ENCODE data around the gene TENM4. TPM values are rescaled to one million over a fixed set of nuclear protein-coding genes. Genes with fewer than 3 reads are reported as not detected.

The TENM4 gene
- total RNA-seq, 1 donor from 2014 or later = 0.08 TPM

DNA sequence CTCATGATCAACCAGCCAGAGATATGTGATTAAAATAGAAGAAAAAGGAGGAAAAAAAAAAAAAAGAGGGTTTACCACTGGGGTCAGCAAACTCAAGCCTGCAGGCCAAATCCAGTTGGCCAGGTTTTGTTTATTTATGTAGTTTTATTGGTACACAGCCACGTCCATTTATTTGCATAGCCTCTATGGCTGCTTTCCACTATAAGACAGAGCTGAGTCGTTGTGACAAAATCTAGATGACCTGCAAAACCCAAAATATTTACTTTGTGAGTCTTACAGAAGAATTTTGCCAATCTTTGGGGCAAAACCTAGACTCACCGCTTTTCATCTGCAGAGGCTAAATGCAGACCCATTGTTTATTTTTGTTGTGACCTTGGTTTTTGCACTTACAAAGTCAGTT lies 87.1 kb downstream of the TENM4 start:
- ATAC-seq (no peak), DNase-seq (ENCODE audit: low spot score) (no peak)

DNA sequence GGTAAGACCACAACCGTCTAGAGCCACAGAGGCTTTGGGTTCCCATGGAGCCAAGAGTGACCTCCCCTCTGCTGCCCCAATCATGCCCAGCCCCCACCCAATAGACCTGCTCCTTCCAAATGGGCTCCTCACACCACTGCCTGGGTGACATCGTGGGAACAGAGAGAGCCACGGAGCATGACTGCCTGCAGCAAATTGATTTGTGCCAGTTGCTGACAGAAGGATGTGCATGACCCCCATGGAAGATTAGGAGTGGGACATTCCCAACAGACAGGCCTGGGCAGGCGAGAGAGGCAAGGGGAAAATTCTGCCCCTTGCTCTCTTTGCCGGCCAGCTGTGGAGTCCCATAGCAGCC lies 88.5 kb downstream of the TENM4 start:
- ATAC-seq = no peak
- no peak for DNase-seq (ENCODE audit: low spot score)

DNA sequence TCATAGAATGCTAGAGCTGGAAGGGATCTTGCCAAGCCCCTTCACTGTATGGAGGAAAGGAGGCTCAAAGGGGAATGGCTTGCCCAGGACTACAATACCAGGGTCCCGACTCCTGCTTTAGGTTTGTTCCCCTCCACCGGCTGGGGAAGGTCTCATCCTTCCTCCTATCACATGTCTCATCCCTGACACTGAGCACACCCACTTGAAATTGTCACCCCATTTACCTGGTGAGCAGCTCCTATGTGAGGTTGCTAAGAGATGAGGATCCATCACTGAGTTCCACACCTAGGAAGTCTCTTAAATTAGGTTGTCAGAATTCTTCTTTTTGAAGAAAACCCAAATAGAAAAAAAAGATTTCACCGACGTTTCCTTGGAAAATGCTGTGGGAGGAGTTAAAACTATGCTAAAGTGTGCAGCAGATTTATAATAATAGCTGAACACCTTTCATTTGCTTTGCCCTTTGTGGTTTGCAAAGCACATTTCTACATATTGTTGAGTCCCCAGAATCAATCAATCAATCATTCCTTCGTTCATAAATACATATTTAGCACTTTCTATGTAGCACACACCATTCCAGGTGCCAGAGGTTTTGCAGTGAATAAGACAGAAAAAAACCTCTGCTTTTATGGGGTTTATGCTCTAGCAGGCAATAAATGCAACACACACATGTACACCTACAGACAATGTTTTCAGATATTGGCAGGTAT lies 91.7 kb downstream of the TENM4 start:
- DNase-seq (ENCODE audit: low spot score) (no peak), ATAC-seq (no peak)

DNA sequence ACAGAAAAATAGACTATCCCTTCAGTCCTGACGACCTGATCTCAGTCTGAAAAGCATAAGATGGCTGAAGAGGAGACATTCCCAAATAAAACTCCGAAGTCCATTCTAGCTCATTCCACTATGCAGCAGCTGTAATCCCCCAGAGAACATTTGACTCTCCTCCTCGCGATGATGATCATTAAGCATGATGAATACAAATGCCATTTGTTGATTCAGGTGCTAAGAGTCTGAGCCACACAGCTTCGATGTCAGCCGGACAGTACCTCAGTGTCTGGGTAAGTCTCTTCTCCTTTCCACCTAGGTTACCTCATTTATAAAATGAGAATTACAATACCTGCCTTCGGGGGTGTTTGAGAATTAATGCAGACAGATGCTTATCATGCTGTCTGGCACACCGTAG lies 94.8 kb downstream of the TENM4 start:
- DNase-seq (ENCODE audit: low spot score) = no peak
- no peak for ATAC-seq

DNA sequence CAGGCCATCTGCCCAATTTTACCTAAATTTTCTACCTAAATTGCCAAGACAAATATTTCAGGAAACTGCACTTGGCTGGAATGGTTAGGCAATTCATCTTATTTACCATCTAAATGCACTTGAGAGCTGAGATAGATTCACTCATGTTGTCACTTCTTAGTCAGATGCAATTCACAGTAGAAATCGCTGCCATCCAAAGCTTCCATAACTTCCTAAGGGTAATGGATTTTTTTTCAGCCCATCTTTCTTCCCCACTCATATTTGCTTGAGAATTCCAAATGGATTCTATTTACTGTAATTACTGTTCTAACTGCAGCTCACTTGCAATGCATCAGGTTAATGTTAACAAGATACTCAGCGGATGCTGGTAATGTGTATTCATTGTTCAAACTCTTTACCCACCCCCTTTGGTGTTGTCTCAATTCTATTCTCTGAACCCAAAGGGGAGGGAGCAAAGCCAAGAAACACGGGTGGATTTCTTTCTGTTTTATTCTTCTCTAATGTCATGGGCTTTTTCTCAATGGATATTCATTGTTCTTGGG lies 96.0 kb downstream of the TENM4 start:
- ATAC-seq (no peak), DNase-seq (ENCODE audit: low spot score) (no peak)

DNA sequence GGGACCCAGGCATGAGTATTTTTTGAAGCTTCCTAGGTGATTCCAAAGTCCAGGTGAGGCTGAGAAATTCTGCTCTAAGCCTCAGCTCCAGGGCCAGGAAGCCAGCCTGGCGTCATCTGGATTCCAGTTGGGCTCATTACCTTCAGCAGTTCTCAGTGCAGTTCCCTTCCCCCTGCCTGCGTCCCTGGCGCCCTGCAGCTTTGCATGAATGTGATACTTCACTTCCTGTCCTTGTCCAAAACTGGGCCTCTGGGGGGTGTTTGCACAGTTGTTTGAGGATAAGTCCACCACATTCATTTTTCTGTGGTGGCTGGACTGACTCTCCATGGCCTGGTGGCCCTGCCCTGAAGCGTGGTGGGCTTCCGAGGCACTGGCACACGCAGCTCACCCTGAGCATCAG lies 98.1 kb downstream of the TENM4 start:
- ATAC-seq (no peak), DNase-seq (ENCODE audit: low spot score) (no peak)

DNA sequence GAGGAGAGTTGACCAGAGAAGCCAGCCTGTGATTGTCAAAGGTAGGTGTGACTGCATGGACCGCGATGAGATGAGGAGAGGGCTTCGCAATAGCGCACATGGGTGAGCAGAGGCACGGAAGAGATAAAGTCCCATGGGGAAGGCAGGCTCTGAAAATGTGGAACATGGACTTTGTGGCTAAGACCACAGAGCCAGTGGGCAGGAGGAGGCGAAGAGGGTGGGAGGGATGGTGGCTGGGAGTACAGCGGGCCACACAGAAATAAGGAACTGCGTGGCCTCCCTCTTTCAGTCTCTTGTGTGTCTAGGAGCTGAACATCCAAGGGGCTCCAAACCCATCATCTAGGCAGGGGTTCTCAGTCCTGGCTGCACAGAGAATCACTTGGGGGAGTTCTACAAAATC lies 98.6 kb downstream of the TENM4 start:
- DNase-seq (ENCODE audit: low spot score) (no peak), ATAC-seq (no peak)

DNA sequence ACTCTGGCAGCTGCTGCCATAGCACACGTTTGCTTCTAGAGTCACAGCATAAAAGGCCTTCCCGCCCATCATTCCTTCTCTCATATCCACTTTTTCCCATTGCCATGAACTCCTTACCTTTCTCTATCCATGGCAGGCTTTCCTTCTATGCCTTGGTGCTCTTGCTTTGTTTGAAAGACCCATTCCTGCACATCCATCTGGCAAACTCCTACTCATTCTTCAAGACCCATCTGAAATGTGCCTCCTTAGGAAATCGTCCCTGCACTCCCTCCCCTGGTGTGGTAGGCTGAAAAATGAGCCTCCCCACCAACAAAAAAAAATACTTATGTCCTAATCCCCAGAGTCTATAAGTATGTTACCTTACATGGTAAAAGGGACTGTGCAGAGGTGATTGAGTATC lies 100.3 kb downstream of the TENM4 start:
- ATAC-seq (no peak), DNase-seq (ENCODE audit: low spot score) (no peak)

DNA sequence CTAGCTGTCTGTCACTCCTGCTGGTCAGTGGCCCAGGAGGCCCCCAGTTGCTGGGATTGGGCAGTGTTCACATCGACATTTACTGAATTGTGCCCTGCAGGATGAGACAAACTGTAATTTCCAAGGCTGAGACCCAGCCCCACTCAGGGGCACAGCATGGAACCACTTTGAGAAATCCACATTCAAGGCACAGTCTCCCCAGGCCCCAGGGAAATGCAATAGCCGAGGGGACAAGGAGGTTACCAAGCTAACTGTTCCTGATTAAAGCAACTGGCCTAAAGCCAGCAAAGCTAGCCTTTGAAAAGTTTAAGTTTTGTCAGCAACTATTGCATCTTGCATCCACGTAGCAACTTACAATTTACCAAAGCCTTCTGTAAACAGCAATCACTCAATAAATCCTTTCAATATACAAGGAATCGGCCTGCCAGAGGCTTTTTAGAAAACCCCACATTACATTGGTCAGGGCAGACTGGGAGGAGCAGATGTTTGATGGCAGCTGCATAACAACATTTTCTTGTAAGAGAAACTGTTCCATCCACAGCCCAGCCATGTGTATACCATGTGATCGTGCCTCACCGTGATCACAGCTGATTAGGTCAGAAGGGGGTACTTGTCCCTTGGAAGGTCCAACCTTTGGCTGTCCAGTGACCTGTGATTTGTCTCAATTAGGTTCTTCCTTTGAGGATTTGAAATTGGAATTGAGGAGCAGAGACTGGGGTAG lies 103.9 kb downstream of the TENM4 start:
- no peak for DNase-seq (ENCODE audit: low spot score)
- no peak for ATAC-seq

DNA sequence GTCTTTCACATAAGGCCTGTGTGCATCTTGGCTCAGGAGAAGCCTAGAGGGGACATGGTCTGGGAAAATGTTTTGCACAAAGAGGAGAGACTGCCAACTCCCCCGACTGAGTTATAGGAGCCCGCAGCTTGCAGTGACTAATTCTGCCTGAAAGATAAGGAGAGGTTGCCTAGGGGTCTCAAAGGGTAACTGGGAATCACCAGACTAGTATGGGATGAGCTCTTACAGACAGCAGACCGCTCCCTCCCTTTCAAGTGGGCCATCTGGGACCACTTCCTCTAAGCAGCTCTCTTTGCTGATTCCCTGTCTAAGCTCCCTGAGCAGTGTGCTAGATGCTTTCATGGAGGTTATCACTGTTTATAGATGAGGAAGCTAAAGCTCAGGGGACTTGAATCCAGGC lies 105.1 kb downstream of the TENM4 start:
- no peak for ATAC-seq
- no peak for DNase-seq (ENCODE audit: low spot score)

DNA sequence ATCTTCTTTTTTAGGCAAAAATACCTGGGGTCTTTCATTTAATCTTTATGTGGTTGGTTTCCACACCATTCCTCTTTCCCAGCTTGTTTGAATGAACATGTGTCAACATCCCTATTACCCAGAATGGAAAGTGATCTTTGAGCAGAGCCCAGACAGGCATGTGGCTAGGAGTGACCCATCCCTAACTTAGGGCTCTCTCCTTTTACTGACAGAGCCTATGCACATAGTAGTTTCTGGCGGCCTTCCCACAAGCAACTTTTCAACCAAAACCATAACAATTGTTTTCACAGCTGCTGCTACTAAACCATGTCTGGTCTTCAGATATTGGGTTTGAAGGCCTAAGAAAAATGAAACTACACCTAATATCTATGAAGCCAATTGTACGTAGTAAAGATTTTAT lies 107.5 kb downstream of the TENM4 start:
- no peak for DNase-seq (ENCODE audit: low spot score)
- ATAC-seq = no peak

DNA sequence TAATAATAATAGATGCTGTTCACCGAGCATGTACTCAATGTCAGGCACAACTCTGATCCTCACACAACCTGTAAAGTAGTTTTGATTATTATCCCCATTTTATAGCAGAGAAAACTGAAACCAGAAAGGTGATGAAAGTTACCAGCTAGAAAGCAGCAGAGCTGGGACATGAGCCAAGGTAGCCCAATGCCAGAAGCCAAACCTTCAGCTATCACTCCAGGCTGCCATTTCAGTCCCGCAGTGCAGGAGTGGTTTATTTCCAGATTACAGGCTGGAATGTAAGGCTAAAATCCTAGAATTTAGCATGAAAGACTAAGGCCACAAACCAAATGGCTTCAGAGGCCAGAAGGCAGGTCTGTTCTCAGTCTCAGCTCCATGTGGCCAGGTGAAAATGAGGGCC lies 108.8 kb downstream of the TENM4 start:
- DNase-seq (ENCODE audit: low spot score) (no peak), ATAC-seq (no peak)

DNA sequence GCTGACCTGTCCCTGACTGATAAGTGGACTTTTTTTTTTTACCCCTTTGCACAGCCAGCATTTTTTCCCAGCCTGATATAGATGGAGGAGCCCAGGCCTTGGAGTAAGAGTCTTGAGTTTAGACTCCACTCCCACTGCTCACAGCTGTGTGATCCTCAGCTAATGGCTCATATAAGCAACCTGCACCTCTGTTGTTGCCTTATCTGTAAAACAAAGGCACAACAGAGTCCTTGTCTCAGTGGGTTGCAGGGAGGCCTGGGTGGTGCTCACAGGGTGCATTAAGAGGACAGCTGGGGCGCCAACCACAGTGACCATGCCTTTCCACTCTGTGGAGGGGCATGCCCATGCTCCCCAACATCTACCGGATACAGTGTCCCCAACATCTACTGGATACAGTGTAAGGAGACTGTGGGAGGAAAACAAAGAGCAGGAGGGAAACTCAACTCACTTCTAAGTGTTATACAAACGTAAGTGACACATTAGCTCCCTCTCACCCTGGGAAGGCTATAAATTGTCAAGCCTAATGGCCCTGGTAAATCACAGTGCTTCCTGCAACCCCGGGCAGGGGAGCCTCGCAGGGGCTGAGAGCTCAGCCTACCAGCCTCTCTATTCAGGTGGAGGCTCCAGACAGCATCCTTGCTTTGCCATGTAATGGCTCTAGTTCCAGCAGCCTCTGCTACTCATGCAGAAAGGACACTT lies 109.5 kb downstream of the TENM4 start:
- ATAC-seq = no peak
- DNase-seq (ENCODE audit: low spot score) = no peak

DNA sequence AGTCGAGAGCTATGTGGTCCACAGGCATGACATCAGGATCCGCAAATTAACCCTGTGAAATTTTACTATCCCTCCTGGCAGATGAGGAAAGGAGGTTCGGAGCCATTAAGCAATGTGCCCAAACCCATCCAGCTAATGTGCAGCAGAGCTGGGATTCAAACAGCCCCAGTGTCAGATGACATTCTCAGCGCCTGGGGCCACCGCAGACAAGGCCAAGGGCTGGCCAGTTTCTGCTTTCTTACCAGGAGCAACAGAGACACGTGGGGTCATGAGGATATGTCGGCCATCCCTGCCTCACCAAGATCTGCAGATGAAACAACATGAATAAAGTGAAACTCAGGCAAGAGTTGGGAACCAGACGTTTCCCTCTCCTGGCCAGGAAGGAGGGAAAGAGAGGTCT lies 110.2 kb downstream of the TENM4 start:
- ATAC-seq (no peak), DNase-seq (ENCODE audit: low spot score) (no peak)

DNA sequence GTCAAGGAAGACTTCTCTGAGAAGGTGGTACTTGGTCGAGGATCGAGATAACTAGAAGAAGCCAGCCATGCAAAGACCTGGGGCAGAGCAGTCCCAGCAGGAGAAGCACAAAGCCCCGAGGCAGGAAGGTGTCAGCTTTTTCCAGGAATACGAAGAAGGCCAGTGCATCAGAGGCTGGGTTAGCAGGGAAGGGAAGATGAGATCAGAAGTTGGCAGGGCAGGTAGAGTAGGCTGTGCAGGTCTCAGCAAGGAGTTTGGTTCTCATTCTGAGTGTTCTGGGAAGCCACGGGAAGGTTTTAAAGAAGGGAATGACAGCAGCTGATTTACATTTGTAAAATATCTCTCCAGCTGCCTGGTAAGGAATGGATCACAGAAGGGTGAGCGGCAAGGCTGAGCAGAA lies 111.3 kb downstream of the TENM4 start:
- ATAC-seq (no peak), DNase-seq (ENCODE audit: low spot score) (no peak)

DNA sequence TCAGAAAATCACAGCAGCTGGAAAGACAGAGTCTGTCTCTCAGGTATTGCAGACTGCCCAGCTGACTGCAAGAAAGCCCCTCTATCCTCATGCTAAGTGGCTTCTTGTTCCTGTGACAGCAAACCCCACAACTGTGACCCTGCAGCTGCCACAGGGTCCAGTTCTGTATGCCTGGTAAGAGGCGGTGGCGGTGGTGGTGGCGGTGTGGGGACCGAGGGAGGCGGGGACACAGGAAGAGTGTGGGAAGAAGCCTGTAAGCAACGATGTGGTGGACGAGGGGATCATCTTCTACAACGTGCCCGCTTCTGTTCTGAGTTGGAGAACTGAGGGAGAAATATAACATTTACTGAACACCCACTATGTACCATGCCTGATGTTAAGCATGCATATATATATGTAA lies 112.4 kb downstream of the TENM4 start:
- DNase-seq (ENCODE audit: low spot score) (no peak), ATAC-seq (no peak)

DNA sequence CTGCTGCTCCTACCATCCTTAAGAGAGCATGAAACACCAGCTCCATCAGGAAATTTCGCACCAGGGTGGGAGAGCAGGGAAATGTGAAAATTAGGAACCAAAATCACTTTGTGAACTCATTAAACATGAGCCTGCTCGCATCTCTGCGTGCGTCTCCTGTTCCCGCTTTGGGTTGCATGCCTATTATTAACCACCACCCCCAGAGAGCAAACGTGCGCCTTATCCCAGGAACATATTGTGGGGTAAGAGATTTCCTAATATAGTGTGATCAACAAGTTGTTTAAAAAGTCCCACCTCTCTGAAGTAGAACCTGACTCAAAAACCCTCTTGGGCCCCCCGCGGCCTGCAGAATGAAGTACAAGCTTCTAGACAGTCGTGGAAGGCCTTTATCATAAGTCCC lies 115.0 kb downstream of the TENM4 start:
- DNase-seq (ENCODE audit: low spot score) (no peak), ATAC-seq (no peak)

DNA sequence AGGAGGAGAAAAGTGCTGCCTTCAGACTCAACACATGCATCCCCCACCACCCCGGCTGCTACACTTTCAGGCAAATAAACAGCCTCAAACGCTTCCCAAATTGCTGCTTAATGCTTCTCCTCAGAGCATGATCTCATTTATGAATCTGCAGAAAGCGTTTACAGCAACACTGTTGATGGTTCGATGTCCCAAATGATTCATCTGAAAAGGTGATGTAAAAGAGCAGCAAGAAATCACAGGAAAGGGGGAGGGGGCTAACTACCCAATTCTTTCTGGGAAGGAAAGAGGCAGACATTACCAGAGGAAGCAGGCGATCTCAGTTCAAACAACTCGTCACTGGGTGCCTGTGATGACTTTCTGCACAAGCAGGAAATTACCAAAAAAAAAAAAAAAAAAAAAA lies 119.6 kb downstream of the TENM4 start:
- ATAC-seq (no peak), DNase-seq (ENCODE audit: low spot score) (no peak)

DNA sequence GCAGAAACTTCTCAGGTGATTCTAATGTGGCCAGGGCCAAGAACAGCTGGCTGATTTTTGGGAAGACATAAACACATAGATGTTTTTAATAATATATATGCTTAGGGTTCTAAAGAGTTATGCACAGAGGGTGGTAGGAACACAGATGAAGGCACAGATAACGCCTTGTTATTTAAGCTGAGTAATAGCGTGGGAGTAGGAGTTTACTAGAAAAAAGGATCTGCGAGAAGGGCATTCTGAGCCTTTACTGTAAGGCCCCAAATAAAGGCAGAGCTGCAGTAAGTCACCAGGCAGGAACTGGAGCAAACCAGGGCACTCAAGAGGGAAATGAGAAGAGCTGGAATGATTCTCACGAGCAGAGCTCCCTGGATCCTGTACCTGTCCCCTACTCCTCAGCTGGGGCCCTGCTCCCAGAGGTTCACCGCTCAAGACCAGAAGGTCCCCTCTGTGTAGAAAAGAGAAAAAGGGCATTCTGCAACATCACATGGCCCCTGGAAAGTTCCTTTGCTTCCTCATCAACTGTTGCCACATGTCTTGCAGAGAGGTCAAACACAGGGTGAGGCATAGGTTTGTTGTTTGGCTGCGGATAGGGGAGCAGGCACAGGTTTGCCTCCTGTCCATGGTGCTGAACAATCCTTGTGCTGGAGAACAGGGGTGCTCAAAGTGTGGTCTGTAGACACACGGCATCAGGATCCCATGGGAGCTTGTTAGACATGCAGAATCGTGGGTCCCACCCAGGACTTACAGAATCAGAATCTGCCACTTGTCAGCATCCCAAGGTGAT lies 125.7 kb downstream of the TENM4 start:
- ATAC-seq (peak; percentile 36), DNase-seq (ENCODE audit: low spot score) (no peak)

DNA sequence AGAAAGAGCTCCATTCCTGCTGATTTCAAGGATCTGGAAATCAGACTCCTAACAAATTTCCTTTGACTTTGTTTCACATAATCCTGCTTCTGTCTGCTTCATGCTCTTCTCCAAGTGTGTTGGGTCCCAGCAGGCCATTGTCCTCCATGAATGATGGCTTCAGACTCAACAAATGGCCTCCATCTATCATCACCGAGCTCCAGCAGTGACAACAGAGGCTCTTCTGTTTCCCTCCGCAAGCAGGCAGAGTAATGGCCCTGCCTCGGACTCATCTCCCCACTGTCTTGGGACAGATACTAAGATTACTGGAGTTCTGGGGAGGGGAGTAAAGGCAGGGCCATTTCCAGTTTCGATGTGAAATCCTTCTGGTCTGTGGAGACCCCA lies 127.3 kb downstream of the TENM4 start:
- DNase-seq (ENCODE audit: low spot score) = no peak
- no peak for ATAC-seq

Data from left lobe of liver (tissue), 2 donors.